GM12892 (cell line): Measurements from ENCODE around the gene P2RY2.

ENCODE experiments used
- POLR2A ChIP-seq: IDR thresholded peaks from 2 replicates; pipeline ENCODE4 v1.6.1; 2011; ENCODE audit warnings: low read depth, low read length, control low read depth
- POLR2AphosphoS5 ChIP-seq: IDR thresholded peaks from 2 replicates; pipeline ENCODE4 v1.6.1; 2011; ENCODE audit warnings: low read depth, low read length, control low read depth
- TAF1 ChIP-seq: IDR thresholded peaks from 2 replicates; pipeline ENCODE4 v1.6.1; 2011; ENCODE audit warnings: low read depth, mild to moderate bottlenecking, control low read depth, low read length, borderline replicate concordance

DNA sequence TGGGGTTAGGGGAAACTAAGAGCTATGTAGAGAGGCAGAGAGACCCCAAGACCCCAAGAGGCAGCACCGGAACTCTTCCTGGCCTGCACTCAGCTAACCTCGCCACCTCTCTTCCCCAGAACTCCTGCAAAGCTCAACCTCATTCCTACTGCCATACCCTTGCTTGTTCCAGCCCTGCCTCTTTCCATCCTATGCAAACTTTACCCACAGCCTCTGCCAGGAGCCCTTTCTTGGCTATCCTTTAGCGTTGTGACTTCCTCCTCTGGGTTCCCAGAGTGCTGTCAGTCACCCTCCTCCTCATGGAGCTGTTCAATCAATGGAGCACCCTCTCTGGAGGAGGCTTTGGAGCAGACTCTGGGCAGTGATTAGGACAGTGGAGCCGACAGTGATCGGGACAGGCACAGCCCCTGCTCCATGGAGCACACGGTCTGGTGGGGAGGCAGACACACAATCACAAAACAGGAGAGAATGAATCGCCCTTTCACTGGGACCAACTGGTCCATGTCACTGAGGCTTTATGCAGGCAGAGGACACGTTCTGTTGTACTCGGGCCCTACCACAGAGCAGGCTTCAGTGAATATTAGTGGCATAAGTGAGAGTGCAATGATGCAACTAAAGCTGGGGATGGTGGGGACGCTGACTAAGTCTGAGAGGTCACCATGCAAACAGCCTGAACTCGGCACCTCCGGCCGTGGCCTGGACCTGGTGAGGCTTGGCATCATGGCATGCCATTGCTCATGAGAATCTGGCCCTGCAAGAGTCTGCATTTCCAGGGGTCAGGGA lies 24.6 kb upstream of the P2RY2 start:
- TF ChIP-seq POLR2AphosphoS5 (no peak), POLR2A (no peak), TAF1 (no peak)
